B cell (primary cell): ENCODE data around the gene ITSN2. TPM values are rescaled to one million over a fixed set of nuclear protein-coding genes. Genes with fewer than 3 reads are reported as not detected.
"Not testable (repeated sequence)": the region's sequence is repeated elsewhere in the genome, so short reads cannot be mapped to it uniquely, and the experiment has no call there.

ENCODE experiments used
- ATAC-seq: fragments of 200-7000 bp; cut with Tn5 transposase; one replicate; pipeline ENCODE4 v1.10.0; 2021; ENCODE audit warnings: low read depth, mild to moderate bottlenecking, moderate number of reproducible peaks, moderate library complexity
- CTCF ChIA-PET: fragments of 350-600 bp; sonication (Branson Sonifier 250); formaldehyde crosslinking; loops from one replicate; lab custom pipeline; 2021; ENCODE audit warnings: antibody characterized with exemption, inconsistent platforms; lab: Charles Lee
- POLR2A ChIA-PET: fragments of 350-600 bp; sonication (Branson Sonifier 250); formaldehyde crosslinking; loops from one replicate; lab custom pipeline; 2021; ENCODE audit warnings: antibody characterized with exemption; lab: Charles Lee
- DNase-seq: peaks from one replicate; pipeline ENCODE4 v3.0.0; 2013
- H2AFZ ChIP-seq: 2 replicates; pipeline ENCODE4 v1.6.1; 2012; ENCODE audit warnings: mild to moderate bottlenecking, low read depth, low read length; ENCODE audit not compliant: insufficient read depth, poor library complexity, severe bottlenecking
- H3K27ac ChIP-seq, 2 donors: 1 replicate in 1 of 2; 2 replicates in 1 of 2; pipeline ENCODE4 v1.5.1; 2012 to 2013; ENCODE audit warnings: low read length in 2 of 2, mild to moderate bottlenecking in 2 of 2, moderate library complexity in 1 of 2
- H3K27me3 ChIP-seq, 4 experiments: fragments of 200-600 bp in 1 of 4; sonication (generic) in 1 of 4; replicated peaks in 1 of 4; 1 replicate in 2 of 4; 2 replicates in 2 of 4; pipeline versions ENCODE4 v1.6.1 to v1.7.0; 2013 to 2016; ENCODE audit warnings: low read length in 3 of 4, mild to moderate bottlenecking in 2 of 4, mixed read lengths in 1 of 4, moderate library complexity in 1 of 4; ENCODE audit not compliant: insufficient read depth in 4 of 4, control insufficient read depth in 3 of 4; ENCODE audit errors: control extremely low read depth in 1 of 4
- H3K36me3 ChIP-seq, 2 experiments: replicated peaks in 1 of 2; 1 replicate in 1 of 2; 2 replicates in 1 of 2; pipeline versions ENCODE4 v1.6.1 to v1.7.1; 2013; ENCODE audit warnings: low read length in 1 of 2; ENCODE audit not compliant: insufficient read depth in 2 of 2, control insufficient read depth in 1 of 2; ENCODE audit errors: control extremely low read depth in 1 of 2, extremely low read depth in 1 of 2
- H3K4me1 ChIP-seq, 2 donors: fragments of 200-600 bp in 1 of 2; sonication (generic) in 1 of 2; 1 replicate in 1 of 2; 2 replicates in 1 of 2; pipeline versions ENCODE4 v1.5.1 to v1.6.1; 2013 to 2017; ENCODE audit warnings: low read length in 2 of 2; ENCODE audit not compliant: control insufficient read depth in 2 of 2, insufficient read depth in 2 of 2
- H3K4me2 ChIP-seq: replicated peaks from 2 replicates; pipeline ENCODE3; 2012; ENCODE audit warnings: mild to moderate bottlenecking, low read depth, low read length; ENCODE audit not compliant: poor library complexity, severe bottlenecking
- H3K4me3 ChIP-seq, 5 experiments: fragments of 200-600 bp in 1 of 5; sonication (generic) in 1 of 5; 1 replicate in 3 of 5; 2 replicates in 2 of 5; pipeline versions ENCODE4 v1.5.1 to v1.7.0; 2011 to 2016; ENCODE audit warnings: low read length in 4 of 5, mild to moderate bottlenecking in 4 of 5, low read depth in 2 of 5, control low read depth in 1 of 5, moderate library complexity in 1 of 5; ENCODE audit not compliant: insufficient read depth in 1 of 5; ENCODE audit errors: control extremely low read depth in 1 of 5, extremely low read depth in 1 of 5
- H3K79me2 ChIP-seq: fragments of 200-600 bp; sonication (generic); one replicate; pipeline ENCODE4 v1.6.0; 2016; ENCODE audit warnings: low read length; ENCODE audit not compliant: control insufficient read depth, insufficient read depth
- H3K9ac ChIP-seq: fragments of 200-600 bp; sonication (generic); 2 replicates; pipeline ENCODE4 v1.6.1; 2017; ENCODE audit warnings: mild to moderate bottlenecking, low read length, moderate library complexity
- H3K9me3 ChIP-seq, 3 donors: one replicate each; pipeline versions ENCODE4 v1.6.1 to v1.7.1; 2013; ENCODE audit warnings: low read length in 2 of 3; ENCODE audit not compliant: control insufficient read depth in 2 of 3, insufficient read depth in 1 of 3; ENCODE audit errors: control extremely low read depth in 1 of 3
- H4K20me1 ChIP-seq: 2 replicates; pipeline ENCODE4 v1.6.0; 2012; ENCODE audit warnings: mild to moderate bottlenecking, low read length; ENCODE audit not compliant: insufficient read depth, control insufficient read depth, poor library complexity, severe bottlenecking
- H3K27ac Mint-ChIP-seq: one replicate; pipeline ENCODE4 v1.8.0; 2021; ENCODE audit warnings: mixed read lengths
- H3K27me3 Mint-ChIP-seq: one replicate; pipeline ENCODE4 v1.8.0; 2021; ENCODE audit warnings: mixed read lengths
- H3K4me1 Mint-ChIP-seq: one replicate; pipeline ENCODE4 v1.8.0; 2021; ENCODE audit warnings: mixed read lengths
- H3K4me3 Mint-ChIP-seq: one replicate; pipeline ENCODE4 v1.8.0; 2021; ENCODE audit warnings: mixed read lengths
- H3K9me3 Mint-ChIP-seq: one replicate; pipeline ENCODE4 v1.8.0; 2022; ENCODE audit warnings: mixed read lengths; ENCODE audit not compliant: insufficient read depth
- EZH2 ChIP-seq: IDR thresholded peaks from 2 replicates; pipeline ENCODE4 v1.6.1; 2012; ENCODE audit warnings: borderline replicate concordance, low read depth, mild to moderate bottlenecking, moderate library complexity, low read length; ENCODE audit not compliant: insufficient read depth, poor library complexity, severe bottlenecking
- WGBS: methylation state at CpG from one replicate; pipeline ENCODE4 v1.1.5; 2013; ENCODE audit warnings: missing lambda C conversion rate; ENCODE audit not compliant: insufficient coverage; 5-methylcytosine and 5-hydroxymethylcytosine counted together
- intact Hi-C: fragments of 100-400 bp; cut with micrococcal nuclease; formaldehyde crosslinking; loops from one replicate; pipeline ENCODE4 v1.10.0; 2022
- polyA plus RNA-seq: library from polyadenylated mRNA; depleted of rRNA; stranded (reverse); fragments of >200 nt; gene quantifications from 2 replicates; pipeline ENCODE4 v1.2.3, GENCODE V29; 2012
- total RNA-seq, 2 donors: library from RNA; stranded (reverse); fragments of 120-200 nt in 1 of 2; gene quantifications; 1 replicate in 1 of 2; 2 replicates in 1 of 2; pipeline versions ENCODE4 v1.2.3 to v1.2.4, GENCODE V29; 2013 to 2022
- TF ChIP-seq, protein P1 (sequence below): fragments of 200-600 bp; IDR thresholded peaks from one replicate; pipeline ENCODE4 v1.8.0; 2022; ENCODE audit warnings: antibody characterized with exemption, mild to moderate bottlenecking

The ITSN2 gene
- total and polyA plus RNA-seq, 2 donors (not counting 1 experiment from before 2014, with no cell fraction given), result 107 to 200 TPM

- H3K9me3 Mint-ChIP-seq, result no peaks in the 10 kb centered on the region
- Histone ChIP-seq H3K79me2 (no peaks in the 10 kb centered on the region), H3K9ac (no peak overlapping the region), H3K4me2 (no peak overlapping the region), H3K36me3 (no peaks in the 10 kb centered on the region), H3K4me1 (no peaks in the 10 kb centered on the region), H3K27ac (no peak overlapping the region), H3K4me3 (no peak overlapping the region), H4K20me1 (no peaks in the 10 kb centered on the region), H3K27me3 (peaks cover 0 to 7% (median 4%) of the 10 kb centered on the region in 4 experiments), H2AFZ (no peak overlapping the region), H3K9me3 (no peaks in the 10 kb centered on the region)
- TF ChIP-seq, protein P1, sequence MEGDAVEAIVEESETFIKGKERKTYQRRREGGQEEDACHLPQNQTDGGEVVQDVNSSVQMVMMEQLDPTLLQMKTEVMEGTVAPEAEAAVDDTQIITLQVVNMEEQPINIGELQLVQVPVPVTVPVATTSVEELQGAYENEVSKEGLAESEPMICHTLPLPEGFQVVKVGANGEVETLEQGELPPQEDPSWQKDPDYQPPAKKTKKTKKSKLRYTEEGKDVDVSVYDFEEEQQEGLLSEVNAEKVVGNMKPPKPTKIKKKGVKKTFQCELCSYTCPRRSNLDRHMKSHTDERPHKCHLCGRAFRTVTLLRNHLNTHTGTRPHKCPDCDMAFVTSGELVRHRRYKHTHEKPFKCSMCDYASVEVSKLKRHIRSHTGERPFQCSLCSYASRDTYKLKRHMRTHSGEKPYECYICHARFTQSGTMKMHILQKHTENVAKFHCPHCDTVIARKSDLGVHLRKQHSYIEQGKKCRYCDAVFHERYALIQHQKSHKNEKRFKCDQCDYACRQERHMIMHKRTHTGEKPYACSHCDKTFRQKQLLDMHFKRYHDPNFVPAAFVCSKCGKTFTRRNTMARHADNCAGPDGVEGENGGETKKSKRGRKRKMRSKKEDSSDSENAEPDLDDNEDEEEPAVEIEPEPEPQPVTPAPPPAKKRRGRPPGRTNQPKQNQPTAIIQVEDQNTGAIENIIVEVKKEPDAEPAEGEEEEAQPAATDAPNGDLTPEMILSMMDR, result no peak
- TF ChIP-seq EZH2, result no peak
- intact Hi-C loops, result no loop called here
- ChIA-PET CTCF (interaction anchor here (0.6 to 5.1 kb wide), 21 partner anchors 9 to 1257 kb away, joined by 3 to 267 read pairs (median 3); no protein-coding TSS in a partner anchor), POLR2A (no interaction called here)
- H3K4me1 Mint-ChIP-seq, result no peaks in the 10 kb centered on the region
- H3K4me3 Mint-ChIP-seq, result no peak overlapping the region
- ATAC-seq (no peak), DNase-seq (no peak)
- H3K27ac Mint-ChIP-seq, result no peak overlapping the region
- peaks cover 21% of the 10 kb centered on the region for H3K27me3 Mint-ChIP-seq
- WGBS, result 67% methylated on average over 1 of the region's 5 CpGs
These were observed 48.8 kb upstream of the ITSN2 start for GRCh38 chr2:24409171-24409570.

DNA sequence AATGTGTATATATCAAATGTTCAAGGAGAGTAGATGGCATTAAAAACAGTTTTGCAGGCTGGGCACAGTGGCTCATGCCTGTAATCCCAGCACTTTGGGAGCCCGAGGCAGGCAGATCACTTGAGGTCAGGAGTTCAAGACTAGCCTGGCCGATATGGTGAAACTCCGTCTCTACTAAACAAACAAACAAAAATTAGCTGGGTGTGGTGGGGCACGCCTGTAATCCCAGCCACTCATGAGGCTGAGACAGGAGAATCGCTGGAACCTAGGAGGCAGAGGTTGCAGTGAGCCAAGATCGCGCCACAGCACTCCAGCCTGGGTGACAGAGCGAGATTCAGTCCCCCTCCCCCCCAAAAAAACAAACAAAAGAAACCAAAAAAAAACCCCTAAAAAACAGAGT is 48.4 kb upstream of the ITSN2 start:
- H3K9me3 Mint-ChIP-seq, H3K4me3 Mint-ChIP-seq, H2AFZ ChIP-seq, H3K4me2 ChIP-seq, H3K27me3 ChIP-seq, POLR2A ChIA-PET, intact Hi-C loops, H3K4me1 Mint-ChIP-seq, H3K27ac ChIP-seq, H3K9ac ChIP-seq, H3K36me3 ChIP-seq, H3K4me1 ChIP-seq, H3K27ac Mint-ChIP-seq, H4K20me1 ChIP-seq, H3K79me2 ChIP-seq, DNase-seq, ATAC-seq, H3K4me3 ChIP-seq, H3K9me3 ChIP-seq: not testable (repeated sequence)
- 91% methylated on average over 7 of the region's 8 CpGs for WGBS
- CTCF ChIA-PET, result interaction anchor here (0.6 to 5.1 kb wide), 14 partner anchors 8 to 1256 kb away, joined by 3 to 267 read pairs (median 4); no protein-coding TSS in a partner anchor
- peaks cover 24% of the 10 kb centered on the region for H3K27me3 Mint-ChIP-seq
